GM10847 (cell line): Measurements from ENCODE around the gene FOXF1.

ENCODE experiments used
- POLR2A ChIP-seq: IDR thresholded peaks from 2 replicates; pipeline ENCODE4 v1.6.1; 2011; ENCODE audit not compliant: insufficient read length; ENCODE audit errors: extremely low read depth

The FOXF1 gene

DNA sequence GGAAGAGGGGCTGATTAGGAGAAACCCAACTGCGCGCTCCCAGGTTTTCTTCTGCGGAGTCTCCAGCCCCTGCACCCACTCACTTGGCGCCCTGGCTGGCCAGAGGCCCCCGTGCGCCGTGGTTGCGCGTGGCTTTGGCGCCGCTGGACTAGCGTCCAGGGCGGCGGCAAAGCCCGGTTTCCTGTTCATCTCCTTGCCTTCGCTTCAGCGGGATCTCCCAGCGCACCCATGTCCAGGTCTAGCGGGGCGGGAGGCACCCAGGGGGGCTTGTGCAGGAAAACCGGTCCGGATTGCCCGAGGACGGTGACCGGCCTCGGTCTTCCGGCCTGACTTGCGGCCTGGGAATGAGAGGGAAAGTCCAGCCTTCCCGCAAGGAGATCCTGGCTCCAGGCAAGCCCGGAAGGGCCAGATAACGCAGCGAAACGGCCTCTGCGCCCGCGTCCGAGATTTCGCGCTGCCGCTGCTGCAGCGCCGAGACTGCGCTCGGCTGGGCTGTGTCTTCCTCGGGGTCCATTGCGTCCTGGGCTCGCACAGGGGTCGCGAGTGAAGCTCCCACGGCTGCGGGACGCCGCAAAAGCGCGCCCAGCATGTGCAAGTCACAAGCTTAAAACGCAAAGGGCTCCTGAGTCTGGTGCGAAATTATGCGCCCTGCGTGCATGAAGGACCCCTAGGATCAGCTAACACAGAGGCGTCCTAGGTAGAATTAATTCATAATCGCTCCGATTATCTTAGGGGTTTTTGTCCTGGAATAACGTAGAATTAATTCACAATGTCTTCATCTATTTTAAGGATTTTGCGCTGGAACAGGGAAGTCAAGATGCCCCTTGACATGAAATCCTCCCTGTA lies 5.7 kb downstream of the FOXF1 start:
- no peak for TF ChIP-seq POLR2A

DNA sequence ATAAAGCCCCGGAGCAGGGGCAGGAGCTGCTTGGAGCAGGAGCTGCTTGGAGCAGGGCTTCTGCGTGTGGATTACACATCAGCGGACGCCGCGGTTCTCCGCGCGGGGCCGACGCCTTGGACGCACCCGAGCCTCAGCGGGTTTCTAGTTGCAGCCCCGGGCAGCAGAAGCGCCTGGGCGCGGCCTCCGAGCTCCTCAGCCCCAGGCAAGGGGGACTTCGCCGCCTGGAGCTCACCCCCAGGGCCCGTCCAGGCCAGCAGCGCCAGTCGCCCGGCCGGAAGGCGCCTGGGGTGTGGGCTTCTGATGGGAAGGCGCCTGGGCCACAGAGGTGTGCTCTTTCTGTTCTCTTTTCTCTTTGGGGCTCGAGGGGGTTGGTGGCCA lies 6.3 kb downstream of the FOXF1 start:
- no peak for TF ChIP-seq POLR2A

DNA sequence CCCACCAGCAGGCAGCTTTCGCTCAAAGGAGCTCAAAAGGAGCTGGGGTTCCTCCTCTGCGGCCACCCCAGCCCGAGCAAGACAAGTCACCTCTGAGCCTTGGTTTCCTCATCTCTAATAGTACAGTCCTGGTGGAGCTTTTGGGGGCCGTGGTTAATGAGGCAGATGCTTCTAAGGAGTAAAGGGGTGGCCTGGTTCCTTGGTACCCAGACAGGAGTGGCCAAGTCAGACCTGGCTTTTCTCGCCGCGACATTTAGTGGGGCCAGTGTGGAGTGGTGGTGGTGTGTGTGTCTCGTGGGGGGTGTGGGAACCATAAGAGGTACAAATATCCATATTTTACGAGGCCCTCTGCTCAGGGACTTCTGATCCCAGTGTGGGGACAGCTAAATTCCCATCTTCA lies 6.7 kb downstream of the FOXF1 start:
- TF ChIP-seq POLR2A, result no peak

DNA sequence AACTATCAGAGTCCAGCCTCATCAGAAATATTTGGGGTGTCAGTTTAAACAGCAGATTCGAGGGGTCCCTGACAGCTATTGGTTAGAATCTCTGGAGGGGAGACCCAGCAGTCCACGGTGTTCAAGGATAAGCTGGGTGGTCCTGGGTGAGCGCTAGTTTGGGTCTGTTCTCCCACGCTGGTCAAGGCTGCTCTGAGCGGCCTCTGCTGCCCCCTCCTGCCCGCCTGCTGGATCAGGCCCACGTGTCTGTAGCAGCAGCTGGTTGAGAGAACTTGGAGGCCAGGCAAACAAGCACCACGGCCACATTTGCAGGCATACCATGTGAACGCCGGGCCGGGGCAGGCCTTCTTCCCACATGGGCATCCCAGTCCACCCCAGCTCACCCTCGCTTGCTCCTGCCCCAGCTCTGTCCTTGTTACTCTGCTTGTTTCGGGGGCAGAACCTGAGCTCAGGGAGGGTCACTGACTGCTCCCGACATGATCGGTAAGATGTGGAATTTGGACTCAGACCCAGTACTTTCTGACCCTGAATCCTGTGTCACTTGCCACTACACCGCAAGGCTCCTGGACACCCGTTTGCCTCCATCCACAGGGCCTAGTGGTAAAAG lies 7.4 kb downstream of the FOXF1 start:
- no peak for TF ChIP-seq POLR2A

DNA sequence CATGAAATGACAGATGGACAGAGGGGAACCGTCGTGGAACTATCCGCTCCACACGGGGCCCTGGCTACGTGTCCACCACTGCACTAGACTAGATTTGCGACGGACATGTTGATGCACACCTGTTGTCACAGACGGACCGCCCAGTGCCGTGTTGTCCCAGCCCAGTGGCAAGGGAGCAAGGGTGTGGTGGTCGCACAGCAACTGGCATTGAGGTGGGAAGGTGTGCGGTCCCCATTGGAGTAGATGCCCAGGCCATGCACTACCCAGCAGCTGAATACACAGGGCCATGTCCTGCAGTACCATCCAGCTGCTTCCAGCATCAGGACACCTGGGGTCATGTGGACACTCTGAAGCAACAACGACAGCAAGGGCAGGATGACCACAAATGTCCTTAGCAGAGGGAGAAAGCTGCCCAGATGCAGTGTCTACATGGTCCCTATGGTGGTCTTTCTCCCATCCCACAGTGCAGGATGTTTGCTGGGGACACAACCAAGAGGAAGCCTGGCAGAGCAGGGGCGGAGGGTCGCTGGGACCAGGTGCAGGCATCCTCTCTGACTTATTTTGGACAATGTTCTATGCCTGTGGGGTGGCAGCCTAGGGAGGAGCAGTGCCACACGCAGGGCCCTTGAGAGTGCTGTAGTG lies 8.8 kb downstream of the FOXF1 start:
- no peak for TF ChIP-seq POLR2A

DNA sequence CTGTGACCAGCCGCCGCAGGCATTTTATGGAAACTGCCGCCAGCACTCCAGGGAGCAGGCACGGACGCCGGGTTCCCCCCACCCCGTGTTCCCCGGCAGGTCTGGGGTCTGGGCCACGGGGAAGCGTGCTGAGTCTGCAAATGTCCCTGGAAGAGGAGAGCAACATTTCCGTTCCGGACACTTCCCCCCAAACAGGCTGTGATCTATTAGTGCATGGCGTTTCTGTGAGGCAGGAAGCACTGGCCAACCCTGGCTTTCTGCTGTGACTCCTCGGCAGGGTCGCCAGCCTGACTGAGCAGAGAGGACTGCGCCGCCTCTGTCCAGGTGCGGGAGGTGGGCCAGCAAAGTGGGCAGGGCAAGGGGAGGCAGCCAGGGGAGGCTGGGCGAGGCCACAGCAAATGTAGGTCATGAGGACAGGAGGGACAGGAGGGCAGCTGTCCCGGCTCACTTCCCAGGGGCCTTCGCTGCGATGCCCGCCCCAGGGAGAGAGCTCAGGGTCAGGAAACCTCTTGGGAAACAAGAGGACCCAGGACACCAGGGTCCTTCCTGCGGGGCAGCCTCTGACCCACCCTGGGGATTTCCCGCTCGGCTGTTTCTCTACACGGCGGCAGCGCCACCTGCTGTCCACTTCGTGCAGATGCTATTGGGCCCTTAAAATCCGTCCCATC lies 9.5 kb downstream of the FOXF1 start:
- TF ChIP-seq POLR2A, result no peak

DNA sequence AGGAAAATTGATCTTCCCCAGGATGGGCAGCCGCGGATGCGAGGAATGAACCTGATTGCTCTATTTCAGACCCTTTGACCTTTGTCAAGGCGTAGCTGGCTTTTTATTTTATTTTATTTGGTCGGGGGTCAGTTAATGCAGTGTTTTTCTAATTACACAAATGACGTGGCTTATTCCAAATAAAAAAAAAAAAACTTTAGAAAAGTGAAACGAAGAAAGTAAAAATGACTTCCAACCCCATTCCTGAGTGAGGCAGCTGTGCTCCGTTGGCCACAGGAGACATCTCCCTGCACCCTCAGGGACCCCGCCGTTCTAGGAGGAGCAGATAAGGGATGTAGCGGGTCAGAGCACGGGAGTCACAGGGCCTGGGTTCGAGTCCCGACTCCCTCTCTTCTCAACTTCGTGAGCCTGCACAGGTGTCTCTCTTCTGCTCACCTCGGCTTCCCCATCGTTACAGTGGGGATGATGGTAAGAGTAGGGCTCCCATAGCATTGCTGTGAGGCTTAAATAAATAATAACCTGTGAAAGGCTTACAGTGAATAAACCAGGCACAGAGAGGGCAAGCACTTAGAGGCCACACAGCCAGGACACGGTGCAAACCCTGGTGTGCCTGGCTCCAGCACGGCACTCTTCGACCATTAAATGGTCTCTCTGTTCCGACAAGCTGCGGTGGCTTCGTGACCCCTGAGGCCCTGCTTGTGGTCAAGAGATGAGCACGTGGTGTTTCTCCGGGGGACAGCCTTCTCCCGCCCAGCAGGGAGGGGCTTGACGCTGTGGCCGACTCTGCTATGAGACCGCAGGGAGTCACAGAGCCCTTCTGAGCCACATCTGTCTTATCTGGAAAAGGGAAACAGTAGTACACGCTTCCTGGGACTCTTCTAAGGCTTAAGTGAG lies 10.2 kb downstream of the FOXF1 start:
- no peak for TF ChIP-seq POLR2A

DNA sequence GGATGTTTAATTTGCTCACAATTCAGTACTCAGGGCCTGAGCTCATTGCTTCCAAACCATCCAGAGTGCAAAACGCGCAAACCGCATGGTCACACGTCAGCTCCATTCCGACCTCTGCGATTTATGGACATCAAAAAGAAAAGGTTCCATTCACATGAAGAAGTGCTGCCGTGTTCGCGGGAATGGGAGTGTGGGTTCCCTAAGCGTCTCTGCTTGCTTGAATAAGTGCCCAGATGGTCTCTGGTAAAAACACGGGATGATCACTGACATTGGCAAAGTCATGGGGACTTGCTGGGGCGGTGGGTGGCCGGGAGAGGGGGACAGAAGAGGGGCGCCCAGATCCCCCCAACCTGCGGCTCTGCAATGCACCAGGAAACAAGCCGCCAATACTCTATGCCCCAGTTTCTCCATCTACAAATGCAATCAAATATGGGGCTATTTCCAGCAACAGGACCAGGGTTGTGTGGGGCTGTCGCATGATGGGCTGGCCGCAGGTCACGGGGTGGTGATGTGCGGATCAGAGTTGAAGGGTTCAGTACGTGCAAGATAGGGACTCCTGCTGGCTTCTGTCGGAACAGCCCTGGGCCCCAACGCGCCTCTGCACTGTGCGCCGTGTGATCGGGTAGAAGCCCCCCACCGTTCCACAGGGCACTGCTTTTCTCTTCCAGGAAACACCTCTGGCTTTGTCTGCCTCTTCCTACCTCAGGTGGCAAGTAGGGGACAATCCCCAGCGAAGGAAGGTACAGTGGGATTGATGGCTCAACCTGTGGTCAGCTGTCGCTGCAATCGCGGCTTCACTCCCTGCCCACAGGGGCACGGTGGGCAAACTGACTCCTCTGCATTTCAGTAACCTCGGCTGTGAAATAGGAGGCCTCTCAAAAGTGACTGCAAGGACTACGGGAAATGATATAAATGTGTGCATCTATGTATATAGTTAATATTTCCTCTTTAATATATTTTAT lies 11.2 kb downstream of the FOXF1 start:
- no peak for TF ChIP-seq POLR2A

DNA sequence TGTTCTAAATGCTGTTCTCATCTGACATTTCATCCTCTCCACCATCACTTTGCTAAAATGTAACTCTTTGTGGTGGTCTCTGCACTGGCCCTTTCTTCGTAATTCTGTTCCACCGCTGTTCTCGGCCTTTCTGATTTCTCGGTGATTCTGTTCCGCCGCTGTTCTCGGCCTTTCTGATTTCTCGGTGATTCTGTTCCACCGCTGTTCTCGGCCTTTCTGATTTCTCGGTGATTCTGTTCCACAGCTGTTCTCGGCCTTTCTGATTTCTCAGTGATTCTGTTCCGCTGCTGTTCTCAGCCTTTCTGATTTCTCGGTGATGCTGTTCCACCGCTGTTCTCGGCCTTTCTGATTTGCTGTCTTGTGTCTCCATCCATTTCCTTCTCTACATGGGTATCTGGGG lies 12.3 kb downstream of the FOXF1 start:
- no peak for TF ChIP-seq POLR2A

DNA sequence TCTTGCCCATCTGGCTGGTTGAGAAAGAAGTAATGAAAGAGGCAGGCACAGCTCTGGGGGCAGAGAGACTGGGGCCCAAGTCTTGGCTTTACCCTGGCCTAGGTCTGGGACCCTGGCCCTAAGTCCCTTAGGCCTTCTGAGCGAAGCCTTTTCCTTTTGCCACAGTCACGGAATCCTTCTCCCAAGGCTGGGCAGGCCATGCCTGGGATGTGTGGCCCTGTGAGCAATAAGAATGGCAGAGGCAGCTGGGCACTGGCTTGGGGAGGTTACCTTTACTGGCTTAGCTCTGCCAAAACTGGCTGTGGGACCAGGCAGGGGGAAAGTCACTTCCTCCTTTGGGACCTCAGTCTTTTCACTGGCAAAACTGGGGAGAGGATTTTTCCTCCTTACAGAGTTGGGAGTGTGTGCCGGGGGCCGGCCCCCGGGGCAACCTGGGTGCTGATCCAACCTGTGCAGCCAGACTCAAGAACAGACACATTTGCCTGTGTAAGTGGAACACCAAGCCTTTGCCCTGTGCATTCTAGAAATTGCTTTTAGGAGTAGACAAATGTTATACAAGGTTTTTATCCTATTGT lies 12.9 kb downstream of the FOXF1 start:
- TF ChIP-seq POLR2A, result no peak

DNA sequence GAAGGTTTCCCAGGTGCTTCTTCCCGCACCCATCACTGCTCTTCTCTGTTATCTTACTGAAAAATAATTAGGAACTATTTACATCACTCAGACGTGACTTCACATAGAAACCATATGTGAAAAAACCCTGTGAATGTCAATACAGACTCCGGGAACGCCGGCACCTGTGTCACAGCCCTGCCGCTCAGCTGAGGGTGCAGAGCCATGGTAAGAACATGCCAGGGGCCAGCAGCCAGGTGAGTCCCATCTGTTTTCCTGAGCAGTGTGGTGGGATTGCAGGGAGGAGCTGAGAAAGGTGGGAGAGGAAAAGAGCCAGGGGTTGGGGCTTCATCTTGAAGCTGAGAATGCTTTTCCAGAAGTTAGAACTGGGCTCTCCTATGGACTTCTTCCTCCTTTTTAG lies 13.7 kb downstream of the FOXF1 start:
- TF ChIP-seq POLR2A, result no peak

DNA sequence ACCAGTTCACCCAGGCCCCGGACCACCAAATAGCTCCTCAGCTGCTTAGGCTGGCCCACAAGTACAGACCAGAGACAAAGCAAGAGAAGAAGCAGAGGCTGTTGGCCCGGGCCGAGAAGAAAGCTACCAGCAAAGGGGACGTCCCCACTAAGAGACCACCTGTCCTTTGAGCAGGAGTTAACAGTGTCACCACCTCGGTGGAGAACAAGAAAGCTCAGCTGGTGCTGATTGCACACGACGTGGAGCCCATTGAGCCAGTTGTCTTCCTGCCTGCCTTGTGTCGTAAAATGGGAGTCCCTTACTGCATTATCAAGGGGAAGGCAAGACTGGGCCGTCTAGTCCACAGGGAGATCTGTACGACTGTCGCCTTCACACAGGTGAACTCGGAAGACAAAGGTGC lies 15.4 kb downstream of the FOXF1 start:
- no peak for TF ChIP-seq POLR2A

DNA sequence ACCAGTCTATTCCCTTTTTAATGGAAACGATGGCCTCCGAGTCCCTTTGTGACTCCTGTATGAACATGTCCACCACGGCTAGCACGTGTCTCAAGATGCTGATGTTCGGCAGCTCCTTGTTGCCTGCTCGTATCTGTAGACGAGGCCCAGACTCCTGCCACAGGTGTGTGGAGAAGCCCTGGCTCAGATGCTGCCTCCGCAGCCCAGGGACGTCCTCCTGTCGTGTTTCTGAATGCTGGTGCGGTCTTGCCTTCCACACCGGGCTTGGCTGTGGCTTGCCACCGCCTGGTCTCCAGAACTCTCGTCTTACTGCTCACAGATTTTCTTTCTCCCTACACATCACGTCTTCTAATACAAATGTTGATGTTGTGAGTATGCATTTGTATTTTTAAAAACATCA lies 17.0 kb downstream of the FOXF1 start:
- no peak for TF ChIP-seq POLR2A

DNA sequence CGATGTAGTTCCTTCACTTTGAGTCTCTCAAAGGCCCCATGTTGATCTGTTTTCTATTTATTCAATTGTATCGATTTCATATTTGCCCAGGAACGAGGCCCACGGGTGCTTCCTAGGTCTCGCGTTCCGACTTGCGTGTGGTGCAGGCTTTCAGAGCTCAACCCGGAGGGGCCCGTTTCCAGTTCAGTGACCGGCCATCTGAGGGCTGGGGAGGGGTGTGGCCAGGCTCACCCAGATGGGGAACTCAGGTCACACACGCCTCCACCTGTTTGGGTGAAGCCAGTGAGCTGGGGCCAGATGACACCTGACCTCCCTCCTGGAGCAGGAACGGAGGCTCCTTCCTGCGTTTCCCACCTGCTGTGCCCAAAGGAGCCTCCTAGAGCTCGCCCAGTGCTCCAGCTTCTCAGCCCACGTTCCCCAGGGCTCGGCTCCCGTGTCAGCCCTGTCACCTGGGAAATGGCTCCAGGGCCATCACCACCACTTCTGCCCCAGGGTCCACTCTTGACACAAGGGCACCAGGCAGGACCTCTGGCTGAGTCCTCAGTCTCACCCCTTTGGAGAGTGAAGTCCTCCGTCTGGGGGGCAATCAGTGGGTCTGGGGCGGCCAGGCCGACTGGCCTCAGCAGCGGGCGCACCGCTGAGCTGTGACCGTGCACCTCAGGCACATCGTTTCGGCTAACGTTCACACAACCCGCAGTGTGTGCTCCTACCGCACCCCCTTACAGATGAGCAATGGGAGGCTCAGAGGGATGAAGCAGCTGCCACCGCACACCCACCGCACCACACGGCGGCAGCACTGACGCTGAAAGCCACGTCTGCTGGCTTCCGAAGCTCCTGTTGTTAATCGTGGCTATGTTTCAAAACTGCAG lies 18.0 kb downstream of the FOXF1 start:
- TF ChIP-seq POLR2A, result no peak
